Ascending aorta (tissue), 2 donors: ENCODE data around the gene CRCP. TPM values are rescaled to one million over a fixed set of nuclear protein-coding genes. Genes with fewer than 3 reads are reported as not detected.
A peak's percentile ranks its signal among the peaks of the same experiment; 100 is the strongest.
"Not testable (repeated sequence)": the region's sequence is repeated elsewhere in the genome, so short reads cannot be mapped to it uniquely, and the experiment has no call there.

Source experiments
- DNase-seq, 2 donors: peaks; one replicate each; pipeline ENCODE4 v3.0.0-alpha.2; 2019; ENCODE audit warnings: low spot score in 2 of 2
- H3K27ac ChIP-seq, 2 donors: fragments of 200-600 bp; sonication (generic); one replicate each; pipeline ENCODE4 v1.5.1; 2016 to 2017; ENCODE audit warnings: mild to moderate bottlenecking in 1 of 2
- H3K27me3 ChIP-seq: fragments of 200-600 bp; sonication (generic); one replicate; pipeline ENCODE4 v1.5.1; 2017
- H3K36me3 ChIP-seq, 2 donors: fragments of 200-600 bp; sonication (generic); one replicate each; pipeline ENCODE4 v1.5.1; 2016
- H3K4me1 ChIP-seq, 2 donors: fragments of 200-600 bp; sonication (generic); one replicate each; pipeline ENCODE4 v1.5.1; 2016 to 2017; ENCODE audit warnings: mild to moderate bottlenecking in 1 of 2
- H3K4me3 ChIP-seq, 2 donors: fragments of 200-600 bp; sonication (generic); one replicate each; pipeline ENCODE4 v1.5.1; 2016 to 2017; ENCODE audit warnings: mild to moderate bottlenecking in 1 of 2
- H3K9me3 ChIP-seq, 2 donors: fragments of 200-600 bp; sonication (generic); one replicate each; pipeline ENCODE4 v1.5.1; 2016
- CTCF ChIP-seq, 3 experiments: fragments of 200-600 bp in 2 of 3; fragments of 450-650 bp in 1 of 3; sonication (generic) in 2 of 3; IDR thresholded peaks; one replicate each; pipeline ENCODE4 v1.5.1; 2016 to 2019; ENCODE audit warnings: antibody characterized with exemption in 3 of 3, mild to moderate bottlenecking in 1 of 3, moderate library complexity in 1 of 3
- intact Hi-C: fragments of 100-400 bp; cut with DNase I; formaldehyde crosslinking; loops from one replicate; pipeline ENCODE4 v1.15.1; 2023
- total RNA-seq: library from RNA; depleted of rRNA; stranded (reverse); fragments of >200 nt; gene quantifications from one replicate; pipeline ENCODE4 v1.1.0, GENCODE V29; 2016

The CRCP gene
- total RNA-seq, 1 donor from 2014 or later: 129 TPM

- intact Hi-C loops: loop anchor here (10.0 kb wide), 2 partner anchors 134 to 376 kb away; partner anchors contain the start of gene GUSB
- H3K27ac ChIP-seq: no peak overlapping the region
Measured at GRCh38 chr7:66118603-66119002, 4.0 kb downstream of the CRCP start.

GRCh38 chr7:66119245-66119850, 4.7 kb downstream of the CRCP start:
- intact Hi-C loops: loop anchor here (10.0 kb wide), 2 partner anchors 135 to 375 kb away; partner anchors contain the start of gene GUSB
- H3K4me3 ChIP-seq: no peak overlapping the region
- H3K27ac ChIP-seq: no peak overlapping the region
- peaks cover 6 to 9% of the 10 kb centered on the region in 2 donors for H3K36me3 ChIP-seq
- TF ChIP-seq CTCF (IDR thresholded peaks at IDR 0.05): no peak
- H3K9me3 ChIP-seq: no peaks in the 10 kb centered on the region
- H3K4me1 ChIP-seq: peaks cover 0 to 12% of the 10 kb centered on the region in 2 donors
- no peak for DNase-seq
- H3K27me3 ChIP-seq: no peaks in the 10 kb centered on the region

More at GRCh38 chr7:66118603-66119002, 4.0 kb downstream of the CRCP start:
- Histone ChIP-seq H3K4me1 (peaks cover 0 to 19% of the 10 kb centered on the region in 2 donors), H3K36me3 (peaks cover 6 to 9% of the 10 kb centered on the region in 2 donors), H3K4me3 (no peak overlapping the region), H3K27me3 (no peaks in the 10 kb centered on the region), H3K9me3 (no peaks in the 10 kb centered on the region)
- DNase-seq: no peak
- TF ChIP-seq CTCF (IDR thresholded peaks at IDR 0.05): no peak

- H3K9me3 ChIP-seq: no peaks in the 10 kb centered on the region
- H3K27ac ChIP-seq: no peak overlapping the region
- intact Hi-C loops: no loop called here
- peaks cover 0 to 7% of the 10 kb centered on the region in 2 donors for H3K4me1 ChIP-seq
- H3K27me3 ChIP-seq: no peaks in the 10 kb centered on the region
- no peak for DNase-seq
- no peak for TF ChIP-seq CTCF (IDR thresholded peaks at IDR 0.05)
- H3K4me3 ChIP-seq: no peak overlapping the region
- H3K36me3 ChIP-seq: peaks cover 6 to 9% of the 10 kb centered on the region in 2 donors
Measured at GRCh38 chr7:66123175-66123528, 8.5 kb downstream of the CRCP start.

- H3K4me3 ChIP-seq, H3K27me3 ChIP-seq, H3K36me3 ChIP-seq, DNase-seq, H3K4me1 ChIP-seq, H3K9me3 ChIP-seq, intact Hi-C loops, H3K27ac ChIP-seq: not testable (repeated sequence)
Measured at GRCh38 chr7:66124569-66124861, 9.9 kb downstream of the CRCP start.

- H3K27ac ChIP-seq: peak overlapping the region; percentile 16 to 20
- H3K4me1 ChIP-seq: peaks cover 0 to 7% of the 10 kb centered on the region in 2 donors
- H3K27me3 ChIP-seq: no peaks in the 10 kb centered on the region
- H3K9me3 ChIP-seq: no peaks in the 10 kb centered on the region
- DNase-seq: no peak
- peaks cover 6 to 7% of the 10 kb centered on the region in 2 donors for H3K36me3 ChIP-seq
- no peak overlapping the region for H3K4me3 ChIP-seq
- no peak for TF ChIP-seq CTCF (IDR thresholded peaks at IDR 0.05)
- intact Hi-C loops: no loop called here
Measured at GRCh38 chr7:66125052-66125694, 10.5 kb downstream of the CRCP start.

GRCh38 chr7:66125781-66126352, 11.2 kb downstream of the CRCP start:
- H3K4me3 ChIP-seq, H3K27me3 ChIP-seq, H3K9me3 ChIP-seq, DNase-seq, H3K4me1 ChIP-seq, intact Hi-C loops: not testable (repeated sequence)
- peak overlapping the region; percentile 16 to 20 for H3K27ac ChIP-seq
- H3K36me3 ChIP-seq: peaks cover 10 to 14% of the 10 kb centered on the region in 2 donors

- H3K27ac ChIP-seq, H3K9me3 ChIP-seq, intact Hi-C loops, DNase-seq, H3K4me3 ChIP-seq, H3K27me3 ChIP-seq, H3K4me1 ChIP-seq: not testable (repeated sequence)
- H3K36me3 ChIP-seq: peaks cover 10 to 21% of the 10 kb centered on the region in 2 donors
Measured at GRCh38 chr7:66127172-66127571, 12.5 kb downstream of the CRCP start.
